RWPE1 (cell line): ENCODE measurements around the gene DACH1.
"Not testable (repeated sequence)": the region's sequence is repeated elsewhere in the genome, so short reads cannot be mapped to it uniquely, and the experiment has no call there.

ENCODE experiments used
- CTCF ChIA-PET: fragments of 350-600 bp; sonication (Branson Sonifier 250); formaldehyde crosslinking; extraction: SDS; loops from one replicate; lab custom pipeline; 2021; lab: Yijun Ruan, JAX
- POLR2A ChIA-PET: fragments of 400-600 bp; formaldehyde crosslinking; extraction: SDS; loops from one replicate; lab custom pipeline; 2020; ENCODE audit warnings: antibody characterized with exemption; ENCODE audit not compliant: low non-redundant PET; lab: Yijun Ruan, JAX
- DNase-seq: peaks from one replicate; pipeline ENCODE4 v3.0.0; 2012; ENCODE audit warnings: low spot score
- H3K27ac ChIP-seq: fragments of 450-650 bp; 2 replicates; pipeline ENCODE4 v1.5.1; 2017
- TF ChIP-seq, protein P1 (sequence below): fragments of 450-650 bp; conservative IDR thresholded peaks from 2 replicates; pipeline ENCODE4 v1.5.1; 2017; ENCODE audit warnings: low read depth, mild to moderate bottlenecking

The DACH1 gene

DNA sequence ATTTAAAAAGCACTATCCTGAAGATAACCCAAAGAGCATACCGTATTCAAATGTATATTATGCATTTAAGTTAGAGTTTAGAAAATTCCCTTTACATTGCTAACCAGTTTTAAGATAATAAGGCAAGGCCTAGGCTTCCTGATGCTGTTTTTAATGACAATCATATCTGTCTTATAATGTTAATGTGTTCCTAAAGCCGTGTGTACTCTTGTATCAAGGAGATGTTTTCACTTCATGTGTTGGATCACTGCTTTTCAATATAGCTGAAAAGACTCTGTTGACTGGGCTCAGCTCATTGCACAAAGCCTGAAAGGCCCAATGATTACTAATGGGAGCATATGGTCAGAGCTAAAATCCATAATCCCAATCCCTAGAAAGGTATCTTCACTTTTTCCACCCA is 81.6 kb downstream of the DACH1 start:
- DNase-seq, result no peak
- POLR2A ChIA-PET, result no interaction called here
- no peak overlapping the region for H3K27ac ChIP-seq
- TF ChIP-seq, protein P1, sequence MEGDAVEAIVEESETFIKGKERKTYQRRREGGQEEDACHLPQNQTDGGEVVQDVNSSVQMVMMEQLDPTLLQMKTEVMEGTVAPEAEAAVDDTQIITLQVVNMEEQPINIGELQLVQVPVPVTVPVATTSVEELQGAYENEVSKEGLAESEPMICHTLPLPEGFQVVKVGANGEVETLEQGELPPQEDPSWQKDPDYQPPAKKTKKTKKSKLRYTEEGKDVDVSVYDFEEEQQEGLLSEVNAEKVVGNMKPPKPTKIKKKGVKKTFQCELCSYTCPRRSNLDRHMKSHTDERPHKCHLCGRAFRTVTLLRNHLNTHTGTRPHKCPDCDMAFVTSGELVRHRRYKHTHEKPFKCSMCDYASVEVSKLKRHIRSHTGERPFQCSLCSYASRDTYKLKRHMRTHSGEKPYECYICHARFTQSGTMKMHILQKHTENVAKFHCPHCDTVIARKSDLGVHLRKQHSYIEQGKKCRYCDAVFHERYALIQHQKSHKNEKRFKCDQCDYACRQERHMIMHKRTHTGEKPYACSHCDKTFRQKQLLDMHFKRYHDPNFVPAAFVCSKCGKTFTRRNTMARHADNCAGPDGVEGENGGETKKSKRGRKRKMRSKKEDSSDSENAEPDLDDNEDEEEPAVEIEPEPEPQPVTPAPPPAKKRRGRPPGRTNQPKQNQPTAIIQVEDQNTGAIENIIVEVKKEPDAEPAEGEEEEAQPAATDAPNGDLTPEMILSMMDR, result no peak
- CTCF ChIA-PET, result no interaction called here

DNA sequence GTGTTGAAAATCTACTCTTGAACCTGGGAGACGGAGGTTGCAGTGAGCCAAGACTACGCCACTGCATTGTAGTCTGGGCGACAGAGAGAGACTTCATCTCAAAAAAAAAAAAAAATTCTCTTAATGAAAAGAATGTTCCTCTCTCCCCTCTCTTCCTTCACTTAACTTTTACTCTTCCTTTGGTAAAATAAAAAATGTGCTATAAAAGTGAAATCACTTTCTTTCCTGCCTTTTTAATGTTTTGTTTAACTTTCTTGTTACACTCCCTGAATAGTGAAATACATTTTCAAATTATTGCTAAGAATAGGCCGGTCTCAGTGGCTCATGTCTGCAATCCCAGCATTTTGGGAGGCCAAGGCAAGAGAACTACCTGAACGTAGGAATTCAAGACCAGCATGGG is 86.5 kb downstream of the DACH1 start:
- CTCF ChIA-PET, result interaction anchor here (0.6 to 0.7 kb wide), 2 partner anchors 807 to 820 kb away, joined by 3 read pairs; no protein-coding TSS in a partner anchor
- POLR2A ChIA-PET, result no interaction called here

DNA sequence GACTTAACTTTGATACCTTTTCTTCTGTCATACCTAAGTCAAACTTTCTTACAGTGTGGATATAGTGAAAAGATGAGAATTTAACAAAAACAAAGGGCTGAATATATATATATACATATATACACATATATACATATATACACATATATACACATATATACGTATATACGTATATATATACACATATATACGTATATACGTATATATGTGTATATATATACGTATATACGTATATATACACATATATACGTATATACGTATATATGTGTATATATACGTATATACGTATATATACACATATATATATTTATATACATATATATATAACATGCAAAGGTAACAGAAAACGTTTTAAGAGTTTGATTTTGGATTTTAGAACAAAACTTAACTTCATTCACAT is 88.0 kb downstream of the DACH1 start:
- DNase-seq, H3K27ac ChIP-seq, CTCF ChIA-PET, POLR2A ChIA-PET: not testable (repeated sequence)

More for the DNA sequence above, 86.5 kb downstream of the DACH1 start:
- H3K27ac ChIP-seq, result no peak overlapping the region
- no peak for DNase-seq
- TF ChIP-seq, protein P1, result no peak

DNA sequence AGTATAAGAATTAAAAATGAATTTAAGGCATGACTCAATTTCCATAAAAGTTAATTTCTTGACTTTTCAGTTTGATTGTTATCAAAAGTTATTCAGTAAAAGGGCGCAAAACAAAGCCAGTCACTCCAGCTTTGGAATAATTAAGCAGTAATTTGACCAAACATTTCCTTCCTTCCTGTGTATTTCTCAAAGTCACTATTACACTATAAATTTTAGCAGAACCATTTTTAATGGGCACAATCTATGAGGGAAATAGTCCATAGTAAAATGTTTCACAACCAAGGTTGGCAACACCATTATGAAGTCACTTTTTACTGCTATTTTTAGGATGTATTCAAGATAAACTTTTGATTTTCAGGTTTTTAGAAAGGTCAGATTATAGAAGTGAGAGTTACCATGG is 91.0 kb downstream of the DACH1 start:
- no peak overlapping the region for H3K27ac ChIP-seq
- CTCF ChIA-PET, result no interaction called here
- POLR2A ChIA-PET, result no interaction called here
- no peak for DNase-seq
- TF ChIP-seq, protein P1, result no peak

DNA sequence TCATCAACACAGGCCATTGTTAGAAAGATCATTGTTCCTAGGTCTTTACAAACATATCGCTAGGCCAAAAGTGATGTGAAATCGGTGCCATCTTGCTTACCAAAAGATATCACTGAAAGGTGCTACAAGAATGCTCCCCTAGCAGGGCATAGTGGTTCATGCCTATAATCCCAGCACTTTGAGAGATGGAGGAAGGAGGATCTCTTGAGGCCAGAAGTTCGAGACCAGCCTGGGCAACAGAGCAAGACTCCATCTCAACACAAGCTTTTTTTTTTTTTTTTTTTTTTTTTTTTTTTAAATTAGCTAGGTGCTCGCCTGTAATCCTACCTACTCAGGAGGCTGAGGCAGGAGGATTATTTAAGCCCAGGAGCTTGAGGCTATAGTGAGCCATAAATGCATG is 92.1 kb downstream of the DACH1 start:
- no peak for DNase-seq
- CTCF ChIA-PET, result no interaction called here
- POLR2A ChIA-PET, result no interaction called here
- TF ChIP-seq, protein P1, result no peak
- no peak overlapping the region for H3K27ac ChIP-seq

DNA sequence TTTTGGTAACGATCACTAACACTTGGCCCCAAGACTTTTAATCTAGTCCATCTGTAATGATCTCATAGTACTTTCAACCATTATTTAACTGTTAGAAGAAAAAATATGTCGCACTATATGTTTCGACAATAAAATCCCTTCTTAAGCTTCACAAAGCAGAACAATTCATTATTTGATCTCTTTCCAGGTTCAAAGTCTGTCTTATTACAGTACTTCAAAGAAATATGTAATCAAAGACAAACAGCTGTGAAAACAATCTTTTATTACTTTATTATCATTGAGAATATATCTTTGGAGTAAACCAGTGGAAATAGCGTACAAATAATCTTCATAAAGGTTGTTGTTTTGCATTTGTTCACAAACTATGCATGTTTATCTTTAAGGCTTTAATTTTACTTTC is 93.5 kb downstream of the DACH1 start:
- ChIA-PET POLR2A (no interaction called here), CTCF (interaction anchor here (0.6 kb wide), 1 partner anchor 30 kb away, joined by 3 read pairs; no protein-coding TSS in a partner anchor)
- H3K27ac ChIP-seq, result no peak overlapping the region
- TF ChIP-seq, protein P1, result no peak
- DNase-seq, result no peak

DNA sequence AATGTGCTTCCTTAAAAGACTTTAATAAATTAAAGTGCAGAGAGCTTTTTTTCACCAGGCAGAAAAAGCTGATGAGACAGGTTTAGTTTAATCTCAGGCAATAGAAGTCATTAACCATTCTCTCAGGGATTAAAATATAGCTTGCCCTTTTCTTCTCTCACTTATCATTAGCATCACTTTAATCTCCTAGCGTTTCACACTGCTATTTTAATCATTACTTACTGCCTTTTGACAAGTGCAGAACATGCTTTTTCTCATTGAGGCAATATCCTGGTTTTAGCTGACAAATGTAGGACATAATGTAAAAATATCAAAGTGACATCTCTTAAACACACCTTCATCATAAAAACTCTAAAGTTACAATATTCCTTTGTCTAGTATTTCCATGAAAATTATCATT is 94.6 kb downstream of the DACH1 start:
- no peak overlapping the region for H3K27ac ChIP-seq
- ChIA-PET CTCF (interaction anchor here (0.7 kb wide), 1 partner anchor 707 kb away, joined by 3 read pairs; no protein-coding TSS in a partner anchor), POLR2A (no interaction called here)
- TF ChIP-seq, protein P1, result no peak
- DNase-seq, result no peak
